Activated naive CD8-positive, alpha-beta T cell treated with anti-CD3 and anti-CD28 coated beads, Interleukin-2, amount 10 ng/mL, durations not matched to agents 7 days and 5 days (primary cell): ENCODE data around the gene ARPC5L. TPM values are rescaled to one million over a fixed set of nuclear protein-coding genes. Genes with fewer than 3 reads are reported as not detected.
A peak's percentile ranks its signal among the peaks of the same experiment; 100 is the strongest.

Experiments used
- ATAC-seq: fragments of 150-1000 bp; cut with Tn5 transposase; one replicate; pipeline ENCODE4 v1.10.0; 2021; ENCODE audit warnings: low read depth, moderate library complexity
- POLR2A ChIA-PET: fragments of 350-600 bp; sonication (Branson Sonifier 250); formaldehyde crosslinking; loops from one replicate; lab custom pipeline; 2021; ENCODE audit warnings: antibody characterized with exemption; lab: Charles Lee
- DNase-seq: peaks from one replicate; pipeline ENCODE4 v3.0.0; 2021
- H3K27ac Mint-ChIP-seq: one replicate; pipeline ENCODE4 v1.8.0; 2022; ENCODE audit warnings: mild to moderate bottlenecking, mixed read lengths
- H3K27me3 Mint-ChIP-seq: one replicate; pipeline ENCODE4 v1.8.0; 2022; ENCODE audit warnings: mild to moderate bottlenecking, moderate library complexity, mixed read lengths
- H3K36me3 Mint-ChIP-seq: one replicate; pipeline ENCODE4 v1.8.0; 2021; ENCODE audit warnings: mild to moderate bottlenecking, mixed read lengths
- H3K4me1 Mint-ChIP-seq: one replicate; pipeline ENCODE4 v1.8.0; 2021; ENCODE audit warnings: mixed read lengths
- H3K4me3 Mint-ChIP-seq: one replicate; pipeline ENCODE4 v1.8.0; 2022; ENCODE audit warnings: mild to moderate bottlenecking, moderate library complexity, mixed read lengths
- H3K9me3 Mint-ChIP-seq: one replicate; pipeline ENCODE4 v1.8.0; 2021; ENCODE audit warnings: mixed read lengths
- total RNA-seq, 2 experiments: library from RNA; stranded (reverse); gene quantifications; one replicate each; pipeline ENCODE4 v1.2.3, GENCODE V29; 2021

ARPC5L gene
- total RNA-seq, result 10 to 100 TPM; 68.2 to 70.2 TPM

GRCh38 chr9:124861342-124862229 lies at the start of gene ARPC5L, which contains the start of gene RPL35:
Gene ARPC5L (plus strand): TSS chr9:124862130. CDS start chr9:124869291, 7,161 bp downstream.
Gene RPL35 (minus strand): TSS chr9:124861957. CDS start chr9:124861912, 45 bp downstream.
- peak; percentile 97 for DNase-seq
- Mint-ChIP-seq H3K9me3 (no peaks in the 10 kb centered on the region), H3K27me3 (no peaks in the 10 kb centered on the region), H3K4me1 (peaks cover 23% of the 10 kb centered on the region), H3K4me3 (peak within 1 kb of the TSS; percentile 91), H3K36me3 (peaks cover 17% of the 10 kb centered on the region), H3K27ac (peak within 1 kb of the TSS; percentile 98)
- ATAC-seq, result peak; percentile 95
- POLR2A ChIA-PET, result interaction anchor here (0.5 to 3.5 kb wide), 18 partner anchors 9 to 550 kb away, joined by 3 to 76 read pairs (median 6); partner anchors contain the start of genes GOLGA1, HSPA5, NR6A1 and WDR38

GRCh38 chr9:124812441-124812876 lies 49.5 kb upstream of the ARPC5L start:
- Mint-ChIP-seq H3K27me3 (peaks cover 3% of the 10 kb centered on the region), H3K9me3 (no peaks in the 10 kb centered on the region), H3K4me3 (no peak overlapping the region), H3K4me1 (peaks cover 3% of the 10 kb centered on the region), H3K36me3 (no peaks in the 10 kb centered on the region), H3K27ac (no peak overlapping the region)
- no peak for DNase-seq
- POLR2A ChIA-PET, result interaction anchor here (0.7 kb wide), 2 partner anchors 1143 to 1516 kb away, joined by 3 to 6 read pairs; no protein-coding TSS in a partner anchor
- ATAC-seq, result no peak

GRCh38 chr9:124813041-124813440 lies 48.9 kb upstream of the ARPC5L start:
- no peaks in the 10 kb centered on the region for H3K9me3 Mint-ChIP-seq
- no peak overlapping the region for H3K4me3 Mint-ChIP-seq
- peaks cover 6% of the 10 kb centered on the region for H3K4me1 Mint-ChIP-seq
- H3K27me3 Mint-ChIP-seq, result peaks cover 3% of the 10 kb centered on the region
- ATAC-seq, result no peak
- POLR2A ChIA-PET, result no interaction called here
- H3K27ac Mint-ChIP-seq, result no peak overlapping the region
- DNase-seq, result no peak
- H3K36me3 Mint-ChIP-seq, result no peaks in the 10 kb centered on the region

GRCh38 chr9:124813501-124814163 lies 48.3 kb upstream of the ARPC5L start:
- no peak for DNase-seq
- Mint-ChIP-seq H3K4me3 (no peak overlapping the region), H3K9me3 (no peaks in the 10 kb centered on the region), H3K27ac (no peak overlapping the region), H3K27me3 (peaks cover 3% of the 10 kb centered on the region), H3K4me1 (peaks cover 12% of the 10 kb centered on the region), H3K36me3 (no peaks in the 10 kb centered on the region)
- POLR2A ChIA-PET, result no interaction called here
- no peak for ATAC-seq

- POLR2A ChIA-PET, result interaction anchor here (0.7 kb wide), 1 partner anchor 312 kb away, joined by 3 read pairs; no protein-coding TSS in a partner anchor
- no peak overlapping the region for H3K27ac Mint-ChIP-seq
- no peak for ATAC-seq
- H3K27me3 Mint-ChIP-seq, result peaks cover 3% of the 10 kb centered on the region
- H3K9me3 Mint-ChIP-seq, result no peaks in the 10 kb centered on the region
- peaks cover 15% of the 10 kb centered on the region for H3K4me1 Mint-ChIP-seq
- H3K36me3 Mint-ChIP-seq, result no peaks in the 10 kb centered on the region
- DNase-seq, result no peak
- no peak overlapping the region for H3K4me3 Mint-ChIP-seq
These were observed 47.8 kb upstream of the ARPC5L start for GRCh38 chr9:124814164-124814535.

- Mint-ChIP-seq H3K36me3 (no peaks in the 10 kb centered on the region), H3K27ac (no peak overlapping the region), H3K4me1 (peaks cover 17% of the 10 kb centered on the region), H3K9me3 (no peaks in the 10 kb centered on the region), H3K4me3 (no peak overlapping the region), H3K27me3 (peaks cover 3% of the 10 kb centered on the region)
- no peak for DNase-seq
- ATAC-seq, result no peak
- POLR2A ChIA-PET, result no interaction called here
These were observed 46.3 kb upstream of the ARPC5L start for GRCh38 chr9:124815601-124816000.

GRCh38 chr9:124818431-124819281 lies 43.3 kb upstream of the ARPC5L start:
- H3K27ac Mint-ChIP-seq, result peak overlapping the region; percentile 39

GRCh38 chr9:124820698-124821623 lies 41.0 kb upstream of the ARPC5L start:
- Mint-ChIP-seq H3K27ac (no peak overlapping the region), H3K9me3 (no peaks in the 10 kb centered on the region), H3K36me3 (no peaks in the 10 kb centered on the region), H3K4me1 (peaks cover 17% of the 10 kb centered on the region), H3K27me3 (peaks cover 3% of the 10 kb centered on the region), H3K4me3 (no peak overlapping the region)
- POLR2A ChIA-PET, result no interaction called here
- ATAC-seq, result no peak
- DNase-seq, result no peak

More at GRCh38 chr9:124818431-124819281, 43.3 kb upstream of the ARPC5L start:
- Mint-ChIP-seq H3K4me3 (peak overlapping the region; percentile 14), H3K9me3 (no peaks in the 10 kb centered on the region), H3K36me3 (no peaks in the 10 kb centered on the region), H3K4me1 (peaks cover 17% of the 10 kb centered on the region), H3K27me3 (peaks cover 3% of the 10 kb centered on the region)
- ATAC-seq (peak; percentile 92), DNase-seq (peak; percentile 42)
- POLR2A ChIA-PET, result no interaction called here

GRCh38 chr9:124828489-124829333 lies 33.2 kb upstream of the ARPC5L start:
- H3K27ac Mint-ChIP-seq, result no peak overlapping the region
- no peaks in the 10 kb centered on the region for H3K4me1 Mint-ChIP-seq
- DNase-seq (no peak), ATAC-seq (no peak)
- H3K4me3 Mint-ChIP-seq, result no peak overlapping the region
- POLR2A ChIA-PET, result no interaction called here
- H3K36me3 Mint-ChIP-seq, result no peaks in the 10 kb centered on the region
- peaks cover 3% of the 10 kb centered on the region for H3K27me3 Mint-ChIP-seq
- no peaks in the 10 kb centered on the region for H3K9me3 Mint-ChIP-seq

GRCh38 chr9:124829334-124829669 lies 32.6 kb upstream of the ARPC5L start:
- ATAC-seq (no peak), DNase-seq (no peak)
- H3K36me3 Mint-ChIP-seq, result no peaks in the 10 kb centered on the region
- no peak overlapping the region for H3K4me3 Mint-ChIP-seq
- POLR2A ChIA-PET, result no interaction called here
- no peak overlapping the region for H3K27ac Mint-ChIP-seq
- peaks cover 3% of the 10 kb centered on the region for H3K27me3 Mint-ChIP-seq
- no peaks in the 10 kb centered on the region for H3K4me1 Mint-ChIP-seq
- no peaks in the 10 kb centered on the region for H3K9me3 Mint-ChIP-seq

GRCh38 chr9:124830593-124830992 lies 31.3 kb upstream of the ARPC5L start:
- Mint-ChIP-seq H3K4me3 (no peak overlapping the region), H3K4me1 (no peaks in the 10 kb centered on the region), H3K9me3 (no peaks in the 10 kb centered on the region), H3K36me3 (no peaks in the 10 kb centered on the region), H3K27me3 (peaks cover 3% of the 10 kb centered on the region), H3K27ac (no peak overlapping the region)
- ATAC-seq, result no peak
- POLR2A ChIA-PET, result no interaction called here
- DNase-seq, result no peak
